Heart right ventricle (tissue), 16 donors: ENCODE data around the gene SHROOM1. TPM values are rescaled to one million over a fixed set of nuclear protein-coding genes. Genes with fewer than 3 reads are reported as not detected.

Experiments
- ATAC-seq, 8 donors: fragments of 200-7000 bp; cut with Tn5 transposase; one replicate each; pipeline ENCODE4 v1.9.1; 2020; ENCODE audit warnings: mild to moderate bottlenecking in 8 of 8, moderate library complexity in 8 of 8, moderate number of reproducible peaks in 1 of 8
- DNase-seq, 2 donors: peaks; one replicate each; pipeline ENCODE4 v3.0.0-alpha.2; 2020
- H3K27ac ChIP-seq, 10 donors: fragments of 200-600 bp; sonication (generic) in 2 of 10; one replicate each; pipeline versions ENCODE4 v1.5.0 to v1.8.0; 2020 to 2022; ENCODE audit warnings: mild to moderate bottlenecking in 3 of 10
- H3K27me3 ChIP-seq, 7 donors: fragments of 200-600 bp; one replicate each; pipeline ENCODE4 v1.8.0; 2021 to 2022; ENCODE audit warnings: mild to moderate bottlenecking in 2 of 7
- H3K36me3 ChIP-seq, 9 donors: fragments of 200-600 bp; sonication (generic) in 1 of 9; one replicate each; pipeline versions ENCODE4 v1.5.0 to v1.8.0; 2020 to 2022; ENCODE audit warnings: mild to moderate bottlenecking in 2 of 9
- H3K4me1 ChIP-seq, 9 donors: fragments of 200-600 bp; sonication (generic) in 1 of 9; one replicate each; pipeline versions ENCODE4 v1.5.0 to v1.8.0; 2020 to 2022; ENCODE audit warnings: mild to moderate bottlenecking in 4 of 9
- H3K4me3 ChIP-seq, 10 donors: fragments of 200-600 bp; sonication (generic) in 2 of 10; one replicate each; pipeline versions ENCODE4 v1.5.0 to v1.8.0; 2020 to 2022; ENCODE audit warnings: mild to moderate bottlenecking in 7 of 10, moderate library complexity in 2 of 10
- H3K9me3 ChIP-seq, 11 donors: fragments of 200-600 bp in 10 of 11; sonication (generic) in 2 of 11; one replicate each; pipeline versions ENCODE4 v1.5.0 to v1.8.0; 2013 to 2022; ENCODE audit warnings: mild to moderate bottlenecking in 2 of 11, control low read depth in 1 of 11, moderate library complexity in 1 of 11
- WGBS, 2 donors: extraction: QIAGEN DNeasy Blood & Tissue Kit; methylation state at CpG; one replicate each; pipeline ENCODE4 v1.1.7; 2013; ENCODE audit warnings: inconsistent platforms in 1 of 2; 5-methylcytosine and 5-hydroxymethylcytosine counted together
- intact Hi-C, 10 donors: fragments of 100-400 bp; cut with DNase I; formaldehyde crosslinking; loops; one replicate each; pipeline versions ENCODE4 v1.11.1 to v1.14.2; 2022
- polyA plus RNA-seq, 2 donors: library from polyadenylated mRNA; stranded (reverse); fragments of 200-250 nt; gene quantifications; one replicate each; pipeline ENCODE4 v1.2.3, GENCODE V29; 2013
- total RNA-seq, 10 donors: library from RNA; stranded (reverse); fragmentation: NEBNext Ultra II Directional in 3 of 10; extraction: Animal tissue kit (Norgen Biotek cat#: 25700) in 3 of 10; gene quantifications; one replicate each; pipeline versions ENCODE4 v1.2.1 to v1.2.4, GENCODE V29; 2021 to 2023
- TF ChIP-seq, protein P1 (sequence below), 9 donors: fragments of 200-600 bp; sonication (generic) in 2 of 9; IDR thresholded peaks; one replicate each; pipeline versions ENCODE4 v1.5.0 to v1.8.0; 2021 to 2022; ENCODE audit warnings: antibody characterized with exemption in 9 of 9, mild to moderate bottlenecking in 5 of 9, moderate library complexity in 1 of 9
- donor health status: Arrhythmogenic right ventricular cardiomyopathy.
- donor health status: ischemic (EF 13 %, LVEDD 7.1; RV severe dilation, severe dysfunction).
- donor health status: healthy with polysubstance abuse.
- donor health status: DM: no; HTN: yes; CAD: no.
- donor health status: DM: no; HTN: no; CAD: no.
- donor health status: ischemic (EF 25% LVEDD 6.9; RV normal size, moderate dysfunction).
- donor health status: ischemic (EF 25% LVEDD 5.7; RV mildly dilated, moderate dysfunction).
- donor health status: healthy.
- donor health status: DM: yes; HTN: yes; CAD: no.
- donor health status: Ischemic cardiomyopathy.
- donor health status: ischemic (EF 35%, LVEDD 5.7; RV mildly dilated, moderate dysfunction).
- donor health status: nonischemic (EF 11% LVEDD 7.7; RV severe dilation, severe dysfunction).
- donor health status: DM: yes; HTN: yes; CAD: no.
- donor health status: PGD.
- donor health status: ischemic (EF 29% LVEDD 5.4; RV normal size, mild dysfunction).
- donor health status: nonischemic (EF 23%, LVEDD 6.1; RV moderate dilation, normal function).

SHROOM1 gene
- total and polyA plus RNA-seq, 12 donors, result 3.2 to 10.8 (median 4.1) TPM

DNA sequence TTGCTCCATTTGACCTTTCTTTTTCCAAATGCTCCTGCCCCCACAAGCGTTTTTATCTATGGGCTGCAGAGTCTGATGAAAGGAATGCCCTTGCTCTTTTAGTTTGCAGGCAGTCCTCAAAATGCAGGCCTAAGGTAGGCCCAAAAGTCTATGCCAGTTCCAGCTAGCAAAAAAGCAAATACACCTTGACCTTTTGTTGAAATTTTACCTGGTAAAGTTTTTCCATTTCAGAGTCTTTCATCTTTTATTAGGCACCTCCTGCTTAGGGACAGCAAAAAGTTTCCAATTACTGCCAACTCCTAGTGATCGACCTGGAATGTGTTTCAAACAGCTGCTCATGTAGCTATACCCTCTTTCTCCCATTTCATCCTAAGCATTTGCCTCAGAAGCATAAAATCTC is 40.4 kb upstream of the SHROOM1 start:
- Histone ChIP-seq H3K4me1 (peaks cover 3 to 59% (median 34%) of the 10 kb centered on the region in 9 donors), H3K27me3 (no peaks in the 10 kb centered on the region), H3K4me3 (no peak overlapping the region), H3K9me3 (no peaks in the 10 kb centered on the region), H3K27ac (peak overlapping the region in 4 of 10 donors; percentile 35 to 77 (median 54)), H3K36me3 (peaks cover 0 to 81% (median 10%) of the 10 kb centered on the region in 9 donors)
- ATAC-seq, result no peak
- TF ChIP-seq, protein P1, sequence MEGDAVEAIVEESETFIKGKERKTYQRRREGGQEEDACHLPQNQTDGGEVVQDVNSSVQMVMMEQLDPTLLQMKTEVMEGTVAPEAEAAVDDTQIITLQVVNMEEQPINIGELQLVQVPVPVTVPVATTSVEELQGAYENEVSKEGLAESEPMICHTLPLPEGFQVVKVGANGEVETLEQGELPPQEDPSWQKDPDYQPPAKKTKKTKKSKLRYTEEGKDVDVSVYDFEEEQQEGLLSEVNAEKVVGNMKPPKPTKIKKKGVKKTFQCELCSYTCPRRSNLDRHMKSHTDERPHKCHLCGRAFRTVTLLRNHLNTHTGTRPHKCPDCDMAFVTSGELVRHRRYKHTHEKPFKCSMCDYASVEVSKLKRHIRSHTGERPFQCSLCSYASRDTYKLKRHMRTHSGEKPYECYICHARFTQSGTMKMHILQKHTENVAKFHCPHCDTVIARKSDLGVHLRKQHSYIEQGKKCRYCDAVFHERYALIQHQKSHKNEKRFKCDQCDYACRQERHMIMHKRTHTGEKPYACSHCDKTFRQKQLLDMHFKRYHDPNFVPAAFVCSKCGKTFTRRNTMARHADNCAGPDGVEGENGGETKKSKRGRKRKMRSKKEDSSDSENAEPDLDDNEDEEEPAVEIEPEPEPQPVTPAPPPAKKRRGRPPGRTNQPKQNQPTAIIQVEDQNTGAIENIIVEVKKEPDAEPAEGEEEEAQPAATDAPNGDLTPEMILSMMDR (IDR thresholded peaks at IDR 0.05), result no peak
- 60 to 63% methylated on average over 2 of the region's 2 CpGs for WGBS, 2 donors
- DNase-seq, result no peak
- intact Hi-C loops, result no loop called here

DNA sequence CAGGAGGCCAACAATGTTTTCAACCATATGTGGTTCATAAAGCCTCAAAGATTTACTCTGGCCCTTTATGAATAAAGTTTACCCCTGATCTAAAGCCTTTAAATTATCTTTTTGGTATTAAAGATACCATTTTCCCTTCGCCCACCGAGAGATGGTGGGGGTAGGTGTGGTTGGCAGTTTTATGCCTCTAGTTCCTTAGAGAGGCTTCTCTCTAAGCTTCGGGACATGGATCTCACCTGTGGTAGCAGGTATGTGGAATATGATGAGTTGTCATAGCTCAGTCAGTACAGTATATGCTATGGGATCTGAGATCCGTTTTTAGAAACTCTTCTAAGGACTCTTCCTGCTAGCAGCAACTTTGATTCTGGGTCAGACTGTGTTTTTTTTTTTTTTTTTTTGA is 38.3 kb upstream of the SHROOM1 start:
- H3K27me3 ChIP-seq, result no peaks in the 10 kb centered on the region
- DNase-seq, result no peak
- intact Hi-C loops, result loop anchor here in 7 of 10 donors (5.0 kb wide), 1 partner anchor 36 kb away; the partner anchor contains the start of gene SHROOM1 (in 7 of the 7)
- peaks cover 5 to 59% (median 37%) of the 10 kb centered on the region in 9 donors for H3K4me1 ChIP-seq
- H3K36me3 ChIP-seq, result peaks cover 0 to 61% (median 10%) of the 10 kb centered on the region in 9 donors
- no peak for ATAC-seq
- no peak overlapping the region for H3K4me3 ChIP-seq
- H3K27ac ChIP-seq, result no peak overlapping the region
- 86 to 93% methylated on average over 4 of the region's 4 CpGs for WGBS, 2 donors
- TF ChIP-seq, protein P1 (IDR thresholded peaks at IDR 0.05), result no peak
- no peaks in the 10 kb centered on the region for H3K9me3 ChIP-seq

DNA sequence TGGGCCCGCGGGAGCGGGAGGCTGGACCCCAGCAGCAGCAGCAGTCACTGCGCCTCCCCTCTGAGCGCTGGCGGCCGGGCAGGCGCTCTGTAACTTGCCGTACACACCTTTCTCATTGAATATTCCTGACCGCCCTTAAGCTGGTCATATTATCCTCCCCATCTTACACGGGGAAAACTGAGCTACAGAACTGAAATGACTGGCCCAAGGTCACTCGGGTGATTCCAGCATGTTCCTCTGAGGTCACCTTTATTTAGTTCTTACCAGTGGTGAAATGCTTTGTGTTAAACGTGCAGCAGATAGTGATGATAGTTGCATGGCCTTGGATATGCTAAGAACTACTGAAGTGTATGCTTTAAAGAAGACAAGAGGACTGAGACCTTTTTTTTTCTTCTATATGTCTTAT is 36.6 kb upstream of the SHROOM1 start:
- Histone ChIP-seq H3K27me3 (no peaks in the 10 kb centered on the region), H3K9me3 (no peaks in the 10 kb centered on the region), H3K4me1 (peaks cover 5 to 43% (median 25%) of the 10 kb centered on the region in 9 donors), H3K36me3 (peaks cover 0 to 46% (median 10%) of the 10 kb centered on the region in 9 donors), H3K27ac (peak overlapping the region; percentile 85 to 98 (median 96)), H3K4me3 (peak overlapping the region; percentile 55 to 97 (median 84))
- intact Hi-C loops, result loop anchor here in 8 of 10 donors (2.0 to 5.0 kb wide), 2 partner anchors 35 to 36 kb away; partner anchors contain the start of gene SHROOM1 (in 8 of the 8)
- WGBS, 2 donors, result 0 to 1% methylated on average over 13 of the region's 13 CpGs
- TF ChIP-seq, protein P1 (IDR thresholded peaks at IDR 0.05), result no peak
- peak in 1 of 8 donors; percentile 40 for ATAC-seq
- DNase-seq, result no peak

DNA sequence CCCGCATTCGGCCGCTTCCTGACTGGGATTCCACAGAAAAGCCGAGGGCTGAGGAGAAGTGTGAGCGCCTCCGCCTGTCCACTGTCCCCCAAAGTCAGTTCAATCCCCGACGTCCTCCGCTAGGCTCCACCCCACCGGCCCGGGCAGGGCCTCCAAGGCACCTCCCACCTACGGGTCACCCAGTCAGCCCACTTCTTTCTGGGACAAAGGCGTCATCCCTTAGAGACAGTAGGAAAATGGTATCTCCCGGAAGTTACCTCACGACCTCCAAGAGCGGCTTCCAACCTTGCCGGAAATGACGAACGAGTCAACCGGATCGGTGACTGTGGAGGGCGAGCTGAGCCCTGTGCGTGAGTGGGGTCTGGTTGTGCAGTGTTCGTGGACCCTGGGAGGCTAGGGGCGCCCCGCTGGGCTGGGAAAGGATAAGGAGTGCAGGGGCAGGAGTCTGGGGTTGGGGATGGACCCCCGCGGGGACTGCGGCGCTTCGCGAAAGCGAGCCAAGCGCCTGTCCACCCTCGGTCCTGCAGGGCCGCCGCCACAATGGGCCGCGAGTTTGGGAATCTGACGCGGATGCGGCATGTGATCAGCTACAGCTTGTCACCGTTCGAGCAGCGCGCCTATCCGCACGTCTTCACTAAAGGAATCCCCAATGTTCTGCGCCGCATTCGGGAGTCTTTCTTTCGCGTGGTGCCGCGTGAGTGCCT is 36.0 kb upstream of the SHROOM1 start, which contains the start of the genes GDF9 and UQCRQ:
Gene GDF9, minus strand, starts transcription at position 128 of the 704 bp plus-strand sequence. CDS start 1,936 bp downstream, outside the sequence.
Gene UQCRQ, plus strand, starts transcription at position 301 of the 704 bp plus-strand sequence. Its CDS starts 240 bp downstream, at position 541.
- H3K36me3 ChIP-seq, result peaks cover 0 to 41% (median 10%) of the 10 kb centered on the region in 9 donors
- DNase-seq (peak; percentile 93 to 99), ATAC-seq (peak; percentile 98 to 100 (median 99))
- TF ChIP-seq, protein P1 (IDR thresholded peaks at IDR 0.05), result peak in 6 of 9 donors; percentile 22 to 59 (median 47)
- peak within 1 kb of the TSS; percentile 55 to 97 (median 84) for H3K4me3 ChIP-seq
- peaks cover 5 to 37% (median 23%) of the 10 kb centered on the region in 9 donors for H3K4me1 ChIP-seq
- WGBS, 2 donors, result 0% methylated on average over 55 of the region's 55 CpGs
- peak within 1 kb of the TSS; percentile 85 to 98 (median 96) for H3K27ac ChIP-seq
- H3K9me3 ChIP-seq, result no peaks in the 10 kb centered on the region
- no peaks in the 10 kb centered on the region for H3K27me3 ChIP-seq
- intact Hi-C loops, result loop anchor here in 8 of 10 donors (2.0 to 5.0 kb wide), 2 partner anchors 34 to 36 kb away; partner anchors contain the start of gene SHROOM1 (in 8 of the 8)
